Left forelimb (tissue), 1 donor: Measurements from ENCODE around the gene EOMES.
A peak's percentile ranks its signal among the peaks of the same experiment; 100 is the strongest.

Experiments used
- DNase-seq: peaks from one replicate; pipeline ENCODE4 v3.0.0-alpha.2; 2018; ENCODE audit warnings: low spot score

Gene EOMES

DNA sequence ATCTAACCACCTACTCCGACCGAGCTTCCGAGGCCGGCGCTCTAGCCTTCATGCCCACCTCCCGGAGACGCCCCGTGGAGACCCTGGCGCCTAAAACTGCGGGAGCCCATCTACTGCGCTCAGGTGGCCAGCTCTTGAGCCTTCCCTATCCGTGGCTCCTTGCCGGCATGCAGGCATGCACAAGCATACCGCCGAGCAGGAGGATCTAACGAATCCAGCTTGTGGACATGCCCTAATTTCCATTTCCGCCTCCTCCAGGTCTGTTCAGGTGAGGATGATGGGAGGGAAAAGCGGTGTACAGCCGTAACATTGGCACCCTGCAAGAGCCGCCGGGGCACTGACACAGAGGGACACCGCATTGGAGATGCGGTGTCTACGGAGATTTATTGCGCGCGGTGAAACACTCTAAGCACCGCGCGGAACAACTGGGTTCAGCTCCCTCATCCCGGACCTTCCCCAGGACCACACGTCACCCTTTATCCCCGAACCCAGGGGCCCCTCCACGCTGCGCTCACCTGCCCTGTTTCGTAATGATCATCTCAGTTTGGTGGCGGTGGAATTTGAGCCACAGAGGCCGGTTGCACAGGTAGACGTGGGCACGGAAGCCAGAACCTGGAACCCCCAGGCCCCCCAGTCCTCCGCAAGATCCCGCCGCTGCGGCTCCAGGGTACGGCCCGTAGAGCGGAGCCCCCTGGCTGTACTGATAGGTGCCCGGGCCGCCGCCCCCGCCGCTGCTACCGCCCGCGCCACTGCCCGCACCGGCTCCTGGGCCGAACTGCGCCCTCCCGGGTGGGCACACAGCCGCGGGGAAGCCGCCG, 1.0 kb downstream of the EOMES start:
- DNase-seq: no peak

DNA sequence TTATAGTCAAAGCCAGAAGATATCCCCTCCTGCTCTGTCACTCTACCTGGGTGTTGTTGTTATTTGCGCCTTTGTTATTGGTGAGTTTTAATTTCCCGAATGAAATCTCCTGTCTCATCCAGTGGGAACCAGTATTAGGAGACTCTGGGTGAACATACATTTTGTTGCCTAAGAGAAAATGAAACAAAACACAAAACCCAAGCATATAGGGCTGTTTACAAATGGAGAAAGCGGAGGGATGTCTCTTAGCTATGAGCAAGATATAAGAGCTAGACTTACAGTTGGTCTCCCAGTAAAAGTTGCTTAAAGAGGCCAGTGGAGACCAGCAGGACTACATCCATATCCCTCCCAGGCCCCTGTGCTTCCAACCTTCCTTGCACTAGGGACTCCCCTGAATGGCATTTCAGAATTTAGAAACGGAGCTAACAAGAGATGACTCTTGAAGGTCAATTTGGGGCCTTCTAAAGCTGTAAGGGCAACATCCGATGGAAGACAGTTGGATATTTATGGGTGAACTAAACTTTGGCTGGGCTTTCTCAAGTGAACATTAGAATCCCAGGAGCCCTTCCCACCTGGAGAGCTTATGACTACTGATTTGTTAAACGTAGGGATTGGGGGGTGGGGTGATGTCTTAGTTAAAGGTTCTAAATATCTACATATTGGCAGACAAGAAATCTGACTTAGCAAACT, 2.7 kb downstream of the EOMES start:
- no peak for DNase-seq

DNA sequence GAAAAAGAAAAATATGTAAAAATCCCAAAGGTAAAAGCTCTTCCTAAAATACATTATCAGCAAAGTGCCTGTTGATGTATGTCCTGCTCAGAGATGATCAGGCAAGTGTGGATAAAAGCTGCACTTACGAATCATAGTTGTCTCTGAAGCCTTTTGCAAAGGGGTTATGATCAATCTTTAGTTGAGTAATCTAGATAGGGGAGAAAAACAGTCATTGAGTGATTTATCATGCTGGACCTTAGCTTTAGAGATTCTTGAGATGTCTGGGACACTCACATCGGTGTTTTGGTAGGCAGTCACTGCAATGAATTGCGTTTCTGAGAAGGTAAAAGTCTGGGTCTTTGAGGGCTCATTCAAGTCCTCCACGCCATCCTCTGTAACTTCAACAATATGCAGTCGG, 3.7 kb downstream of the EOMES start:
- DNase-seq: no peak

DNA sequence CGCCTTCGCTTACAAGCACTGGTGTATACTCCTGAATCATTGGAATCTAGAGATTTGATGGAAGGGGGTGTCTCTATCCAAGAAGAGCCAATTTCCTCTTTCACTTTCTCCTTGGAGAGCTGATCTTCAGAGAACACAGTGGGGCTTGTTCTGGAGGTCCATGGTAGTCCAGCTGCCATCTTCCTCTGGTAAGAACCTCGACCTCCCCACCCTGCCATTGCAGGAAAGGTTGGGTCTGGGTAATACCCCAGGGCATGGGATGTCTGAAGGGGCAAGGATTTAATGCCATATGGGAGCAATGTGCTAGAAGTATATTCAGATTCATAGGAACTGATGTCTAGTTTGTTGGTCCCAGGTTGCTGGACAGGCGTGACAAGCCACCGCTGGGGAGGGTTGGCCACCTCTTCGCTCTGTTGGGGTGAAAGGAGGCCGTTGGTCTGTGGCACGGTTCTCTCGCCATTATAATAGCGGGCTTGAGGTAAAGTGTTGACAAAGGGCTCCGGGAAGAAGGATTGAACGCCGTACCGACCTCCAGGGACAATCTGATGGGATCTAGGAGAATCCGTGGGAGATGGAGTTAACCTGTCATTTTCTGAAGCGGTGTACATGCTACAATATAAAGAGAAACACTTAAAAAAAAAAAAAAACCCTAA, 4.8 kb downstream of the EOMES start:
- DNase-seq: no peak

DNA sequence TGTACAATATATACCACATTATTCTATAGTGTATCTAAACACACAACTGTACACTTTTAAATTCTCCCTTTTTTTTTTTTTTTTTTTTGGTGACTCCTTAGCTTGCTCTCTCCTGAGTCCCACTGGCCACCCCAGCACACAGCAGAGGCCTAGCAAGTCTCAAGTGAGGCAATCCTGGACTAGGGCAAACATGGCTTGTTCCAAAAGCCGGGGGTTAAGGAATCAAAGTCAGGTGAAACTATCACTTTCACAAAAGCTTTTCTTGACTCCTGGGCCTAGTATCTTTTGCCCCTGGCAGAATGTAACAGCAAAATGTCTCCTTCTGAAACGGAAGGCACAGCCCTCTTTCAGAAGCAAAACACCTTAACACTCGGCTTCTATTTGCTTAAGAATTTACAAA, 5.8 kb downstream of the EOMES start:
- no peak for DNase-seq

DNA sequence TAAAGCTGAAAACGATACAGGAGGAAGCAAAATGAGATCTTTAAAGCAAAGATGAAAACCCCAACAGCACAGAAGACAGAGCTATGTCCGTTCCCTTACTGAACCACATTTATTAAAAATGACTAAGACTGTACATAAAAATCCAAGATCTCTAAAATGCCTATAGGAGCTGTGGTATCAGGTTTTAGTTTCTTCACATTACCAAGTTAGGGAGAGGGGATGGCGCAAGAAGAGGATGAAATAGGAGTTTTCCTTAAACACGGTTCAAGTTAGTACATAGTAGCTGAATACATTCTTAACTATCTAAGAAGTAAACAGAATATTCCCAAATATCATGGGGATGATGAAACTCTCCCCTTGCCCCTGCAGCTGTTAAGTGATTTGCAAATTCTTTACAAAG, 6.3 kb downstream of the EOMES start:
- no peak for DNase-seq

DNA sequence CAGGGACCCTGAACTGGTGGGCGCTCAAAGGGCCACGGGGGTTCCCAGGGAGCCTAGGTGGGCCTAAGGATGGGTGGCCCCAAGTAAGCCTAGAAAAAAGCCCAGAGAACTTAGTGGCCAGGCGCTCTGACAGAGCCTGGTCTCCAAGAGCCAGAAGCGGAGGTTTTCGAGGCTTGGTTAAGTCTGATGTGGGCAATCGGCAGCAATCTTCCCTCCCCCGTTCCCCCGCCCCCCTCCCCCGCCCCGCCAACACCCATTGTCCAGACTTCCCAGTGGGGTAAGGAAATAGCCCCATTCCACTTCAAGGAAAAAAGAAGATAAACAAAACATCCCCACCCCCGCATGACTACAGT, 6.7 kb downstream of the EOMES start:
- DNase-seq: no peak

DNA sequence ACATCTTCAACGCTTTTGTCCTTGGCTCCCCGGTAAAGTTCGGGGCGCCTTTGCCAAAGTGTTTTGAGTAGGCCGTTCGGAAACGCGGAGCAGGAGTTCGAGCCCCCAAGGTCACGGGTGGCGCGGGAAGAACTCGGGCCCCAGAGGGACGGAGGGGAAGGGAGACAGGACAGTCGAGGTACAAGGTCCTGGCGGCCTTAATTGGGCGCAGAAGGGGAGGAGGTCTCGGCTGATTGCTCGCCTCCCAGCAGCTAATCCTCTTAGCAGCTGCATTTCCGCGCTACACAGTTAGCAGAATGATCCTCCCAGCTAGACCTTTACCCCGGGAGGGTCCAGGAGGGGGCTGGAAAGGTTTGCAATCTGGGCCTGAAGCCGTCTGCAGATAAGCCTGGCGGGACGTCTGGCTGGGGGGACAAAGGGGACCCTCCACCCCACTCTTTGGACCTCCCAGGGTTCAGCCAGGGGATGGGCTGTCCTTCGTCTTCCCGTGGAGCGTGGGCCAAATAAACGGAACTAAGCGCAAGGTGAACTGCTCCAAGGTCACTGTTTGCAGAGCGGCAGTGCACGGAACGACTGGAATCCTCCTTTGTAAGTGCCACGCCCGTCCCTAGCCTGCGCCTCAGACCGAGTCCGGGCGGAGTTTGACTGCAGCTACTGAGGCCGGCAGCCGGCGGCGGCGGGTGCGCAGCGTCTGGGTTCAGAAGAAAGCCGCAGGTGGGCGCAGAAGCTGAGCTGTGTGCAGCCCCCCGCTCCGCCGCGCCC, 7.2 kb downstream of the EOMES start:
- DNase-seq: no peak

DNA sequence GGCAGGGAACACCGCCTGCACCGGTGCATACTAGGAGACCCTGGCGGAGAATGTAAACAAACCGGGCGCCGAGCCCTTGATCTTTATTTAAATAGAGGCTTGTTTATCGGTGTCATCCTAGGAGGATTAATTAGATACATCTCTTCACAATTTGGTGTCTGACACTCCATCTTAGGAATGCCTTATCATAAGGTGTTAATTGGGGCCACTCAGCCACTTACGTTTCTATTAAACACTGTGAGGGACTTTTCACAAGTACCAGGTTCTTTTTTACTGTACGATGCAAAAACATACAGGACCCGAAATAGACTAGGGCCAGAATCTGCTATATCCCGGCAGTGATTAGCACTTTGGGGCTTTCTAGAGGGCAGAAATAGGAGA, 8.0 kb downstream of the EOMES start:
- no peak for DNase-seq

DNA sequence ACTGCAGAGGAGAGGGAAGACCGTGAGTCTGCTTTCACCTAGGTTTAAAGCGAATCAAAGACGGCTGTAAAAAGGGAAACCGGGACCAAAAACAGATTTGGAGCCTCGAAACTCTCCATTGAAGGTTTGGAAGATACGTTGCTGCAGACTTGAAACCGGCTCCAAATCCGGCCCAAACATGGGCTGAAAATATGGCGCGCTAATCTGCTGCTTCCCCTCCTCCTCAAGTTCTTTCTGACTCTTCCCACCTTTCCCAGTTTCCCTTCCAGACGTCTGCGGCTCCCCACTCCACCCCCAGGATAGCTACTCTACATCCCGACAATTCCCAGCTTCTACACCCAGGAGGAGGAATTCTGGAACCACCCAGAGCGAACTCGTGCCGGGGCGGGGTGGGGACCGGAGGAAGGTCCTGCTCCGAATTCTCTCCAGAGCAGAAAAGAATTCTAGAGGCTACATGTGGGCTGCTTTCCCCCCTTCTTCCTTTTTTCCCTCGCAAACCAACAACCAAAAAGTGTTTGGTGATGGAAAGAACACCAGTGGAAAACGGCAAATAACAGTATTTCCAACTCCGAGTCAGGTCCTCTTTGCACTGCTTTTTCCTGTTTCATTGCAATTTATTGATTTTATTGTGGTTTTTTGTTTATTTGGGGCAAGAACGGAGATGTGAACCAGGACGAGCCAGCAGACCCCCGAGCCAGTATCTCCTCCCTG, 8.5 kb downstream of the EOMES start:
- DNase-seq: no peak

DNA sequence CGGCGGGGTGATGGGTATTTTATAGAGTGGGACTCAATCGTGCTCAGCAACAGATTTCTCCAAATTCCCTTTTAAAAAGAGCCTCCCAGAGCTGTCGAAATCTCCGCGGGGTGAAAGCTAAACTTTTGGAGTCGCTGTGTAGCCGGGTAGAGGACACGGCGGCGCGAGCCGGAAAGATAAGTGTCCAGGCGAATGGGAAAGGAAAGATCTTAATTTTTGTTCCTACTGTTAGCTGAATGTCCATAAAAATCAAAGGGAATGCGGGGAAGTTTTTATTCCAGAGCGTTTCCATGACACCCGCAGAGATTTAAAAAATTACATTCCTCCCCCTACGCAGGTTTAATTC, 9.1 kb downstream of the EOMES start:
- DNase-seq: no peak

DNA sequence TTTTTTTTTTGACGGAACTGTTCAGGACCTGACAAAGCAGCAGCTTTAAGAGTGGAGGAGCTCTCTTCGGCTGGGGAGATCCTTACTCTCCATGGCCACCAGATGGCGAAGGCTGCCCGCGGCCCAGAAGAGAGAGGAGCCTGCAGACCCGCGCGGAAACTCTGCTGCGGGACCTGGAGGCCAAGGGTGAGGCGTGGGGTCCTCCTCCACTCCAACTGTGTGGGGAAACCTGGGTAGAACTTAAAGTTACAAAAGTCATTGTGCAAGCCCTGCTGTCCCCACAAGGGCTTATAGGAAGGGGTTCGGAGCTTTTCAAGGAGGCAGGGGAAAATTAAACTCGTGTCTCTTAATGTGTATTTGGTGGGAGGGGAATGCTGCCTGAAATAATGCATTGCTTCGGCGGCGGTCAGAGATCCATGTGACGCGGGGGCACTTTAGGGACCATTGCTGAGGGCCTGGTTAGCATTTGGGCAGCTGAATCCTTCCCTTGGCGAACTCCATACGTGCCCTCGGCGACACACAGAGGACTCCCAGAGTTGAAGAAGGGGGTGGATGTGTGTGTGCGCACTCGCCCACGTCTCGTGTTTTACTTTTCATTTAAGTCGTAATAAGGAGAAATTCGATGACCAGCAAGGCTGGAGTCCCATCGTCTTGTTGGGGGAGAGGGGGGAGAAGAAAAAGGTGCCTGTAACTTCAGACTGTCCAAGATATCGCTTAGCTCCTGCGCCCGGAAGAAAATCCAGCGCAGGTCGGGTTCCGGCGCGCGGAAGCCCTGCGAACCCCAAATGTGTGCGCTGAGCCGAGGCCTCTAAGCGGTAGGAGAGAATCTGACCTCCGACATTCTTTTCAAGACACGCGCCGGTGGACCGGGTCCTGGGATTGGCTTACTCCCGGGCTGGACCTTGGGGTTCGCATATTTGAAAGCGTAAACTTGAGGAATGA, 9.7 kb downstream of the EOMES start:
- peak; percentile 86 for DNase-seq

DNA sequence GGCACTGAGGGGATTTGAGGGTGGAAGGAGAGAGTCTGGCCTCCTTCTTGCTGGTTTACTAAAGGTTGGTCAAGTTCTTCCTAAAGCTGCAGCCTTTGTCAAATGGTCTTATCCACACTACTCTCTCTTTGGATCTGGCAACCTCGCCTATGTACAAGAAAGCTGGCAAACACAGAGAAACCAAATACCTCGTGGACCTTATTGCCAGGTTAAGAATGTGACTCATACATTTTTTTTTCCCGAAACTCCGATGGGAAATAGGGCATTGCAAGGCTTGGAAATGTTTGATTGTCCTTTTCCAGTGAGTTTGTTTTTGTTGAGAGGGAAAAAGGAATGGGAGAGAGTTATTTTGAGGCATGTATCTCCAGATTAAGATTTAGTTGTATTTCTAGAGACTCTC, 13.9 kb downstream of the EOMES start:
- no peak for DNase-seq

DNA sequence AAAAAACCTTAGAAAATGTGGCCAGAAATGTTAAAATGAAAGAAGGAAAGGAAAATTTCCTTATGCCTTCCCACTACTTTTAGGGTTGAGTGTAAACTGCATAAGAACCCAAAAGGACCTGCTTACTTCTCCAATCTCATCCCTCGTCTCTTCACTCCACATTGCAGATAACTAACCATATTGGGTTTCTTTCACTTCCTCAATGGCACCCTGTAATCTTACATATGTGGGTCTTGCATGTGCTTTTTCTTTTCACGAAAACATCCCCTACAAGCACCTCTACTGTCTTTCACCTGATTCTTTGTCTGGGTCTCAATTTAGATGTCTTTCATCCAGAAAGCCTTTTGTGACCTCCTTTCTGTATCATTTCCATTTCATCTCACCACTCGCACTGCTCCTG, 23.1 kb downstream of the EOMES start:
- DNase-seq: no peak

DNA sequence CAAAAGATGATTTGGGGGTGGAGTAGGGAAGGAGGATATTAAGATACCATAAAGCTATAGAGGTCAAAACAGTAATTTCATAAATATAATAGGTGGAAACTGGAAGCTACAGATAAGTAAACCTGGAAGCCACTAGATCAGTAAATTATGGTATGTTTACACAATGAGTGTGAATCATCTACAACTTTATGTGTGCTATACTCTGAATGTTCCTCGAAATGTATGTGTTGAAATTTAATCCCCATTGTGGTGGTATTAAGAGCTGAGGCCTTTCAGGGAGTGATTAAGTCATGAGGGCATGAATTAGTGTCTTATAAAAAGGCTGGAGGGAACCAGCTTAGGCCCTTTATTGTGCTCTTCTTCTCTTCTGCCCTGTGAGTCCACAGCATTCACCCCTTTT, 25.2 kb downstream of the EOMES start:
- no peak for DNase-seq

DNA sequence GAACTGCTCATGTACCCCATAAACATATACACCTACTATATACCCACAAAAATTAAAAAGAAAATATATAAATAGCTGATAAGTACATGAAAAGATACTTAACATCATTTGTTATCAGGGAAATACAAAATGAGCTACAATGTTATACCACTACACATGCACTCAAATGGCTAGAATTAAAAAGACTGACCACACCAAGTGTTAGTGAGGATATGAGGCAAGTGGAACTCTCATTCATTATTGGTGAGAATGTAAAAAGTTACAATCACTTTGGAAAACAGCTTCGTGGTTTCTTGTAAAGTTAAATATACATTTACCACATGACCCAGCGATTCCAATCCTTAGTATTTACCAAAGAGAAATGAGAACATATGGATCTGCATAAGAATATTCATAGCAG, 26.5 kb downstream of the EOMES start:
- DNase-seq: no peak

DNA sequence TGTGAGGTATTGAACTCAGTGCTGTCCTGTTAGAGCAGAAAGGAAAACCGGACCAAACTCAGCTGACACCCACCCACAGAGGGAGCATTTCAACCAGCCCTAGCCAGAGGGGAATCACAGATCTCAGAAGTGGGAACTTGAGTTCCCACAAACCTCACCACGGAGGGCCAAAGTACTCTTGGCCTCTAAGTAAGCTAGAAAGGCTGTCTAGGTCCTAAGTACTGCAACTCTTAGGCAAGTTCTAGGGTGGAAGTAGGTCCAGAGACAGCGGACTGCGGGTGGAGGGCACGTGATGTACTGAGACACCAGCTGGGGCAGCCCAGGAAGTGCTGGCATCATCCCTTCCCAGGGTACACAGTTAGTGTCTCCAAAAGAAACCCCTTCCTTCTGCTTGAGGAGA, 34.1 kb downstream of the EOMES start:
- no peak for DNase-seq

DNA sequence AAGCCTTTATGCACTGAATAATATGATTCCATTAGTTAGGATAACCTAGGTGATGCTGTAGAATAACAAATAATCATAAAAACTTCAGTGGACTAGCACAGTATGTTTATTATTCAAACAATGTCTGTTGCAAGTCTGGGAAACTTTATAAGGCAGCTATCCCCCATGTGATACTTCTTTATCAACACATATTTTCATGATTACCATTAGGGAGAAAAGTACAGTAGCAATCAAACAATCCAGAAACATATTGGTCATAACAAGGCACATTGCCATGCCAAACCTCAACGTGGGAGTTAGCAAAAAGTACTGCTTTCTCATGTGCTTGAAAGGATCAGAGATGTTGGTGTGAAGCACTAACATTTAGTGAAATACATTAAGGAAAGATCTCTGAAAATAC, 35.5 kb downstream of the EOMES start:
- DNase-seq: no peak

DNA sequence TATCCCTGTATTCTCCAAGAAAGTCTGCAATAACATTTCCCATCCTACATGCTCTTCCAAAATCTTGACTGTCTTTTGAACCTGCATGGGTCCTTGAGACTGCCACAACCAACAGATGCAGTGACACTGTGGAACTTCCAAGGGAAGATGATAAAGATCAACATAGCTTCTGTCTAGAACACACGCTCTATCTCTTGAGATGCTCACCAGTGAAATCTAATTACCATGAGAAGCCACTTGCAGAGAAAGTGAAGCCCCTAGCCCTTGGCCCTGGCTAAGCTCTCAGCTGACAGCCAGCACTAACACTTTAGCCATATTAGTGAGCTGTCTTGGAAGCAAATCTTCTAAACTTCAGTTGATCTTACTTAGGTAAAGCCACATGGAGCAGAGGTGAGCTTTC, 36.6 kb downstream of the EOMES start:
- no peak for DNase-seq

DNA sequence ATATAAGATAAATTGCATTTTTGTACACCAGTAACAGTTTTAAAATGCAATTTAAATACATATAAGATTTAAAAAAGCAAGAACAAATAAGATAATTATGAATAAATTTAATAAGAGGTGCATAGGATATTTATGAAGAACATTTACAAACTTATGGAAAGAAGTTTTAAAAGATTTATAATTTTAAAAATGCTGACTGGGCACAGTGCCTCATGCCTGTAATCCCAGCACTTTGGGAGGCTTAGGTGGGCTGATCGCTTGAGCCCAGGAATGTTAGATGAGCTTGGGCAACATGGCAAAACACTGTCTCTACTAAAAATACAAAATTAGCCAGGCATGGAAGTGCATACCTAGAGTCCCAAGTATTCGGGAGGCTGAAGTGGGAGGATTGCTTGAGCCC, 37.8 kb downstream of the EOMES start:
- no peak for DNase-seq

DNA sequence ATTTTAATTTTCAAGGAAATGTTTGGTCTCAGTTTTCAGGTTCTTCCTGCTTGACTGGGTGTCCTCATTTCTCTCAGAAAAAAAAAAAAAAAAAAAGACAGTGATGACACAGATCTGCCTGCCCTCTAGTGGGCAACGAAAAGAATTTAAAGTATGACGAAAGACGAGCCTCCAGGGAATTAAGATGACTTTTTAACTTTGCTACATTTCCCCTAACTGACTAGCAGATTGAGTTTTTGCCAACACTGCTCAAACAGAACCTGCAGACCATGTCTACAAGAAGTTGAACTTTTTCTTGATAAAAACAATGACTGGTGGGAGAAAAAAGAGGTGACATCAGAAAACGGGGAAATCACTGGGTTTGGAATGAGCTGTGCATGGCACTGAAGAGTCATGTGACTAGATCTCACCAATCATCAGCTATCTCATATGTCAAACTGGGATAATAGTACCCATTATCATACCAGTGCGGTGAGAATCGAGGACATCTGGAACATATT, 40.8 kb downstream of the EOMES start:
- DNase-seq: no peak
